NCI-H128 (cell line): ENCODE data around the gene SLC44A3.

Experiments
- DNase-seq: peaks from one replicate; lab custom pipeline; 2025; ENCODE audit not compliant: unreplicated experiment; lab: John Stamatoyannopoulos, UW

SLC44A3 gene

GRCh38 chr1:94801919-94802546 lies 18.1 kb upstream of the SLC44A3 start:
- DNase-seq = no peak

- DNase-seq = no peak
Observed at GRCh38 chr1:94803106-94803505, 17.1 kb upstream of the SLC44A3 start.

GRCh38 chr1:94803517-94804441 lies 16.4 kb upstream of the SLC44A3 start:
- DNase-seq = no peak

GRCh38 chr1:94804442-94804837 lies 15.7 kb upstream of the SLC44A3 start:
- no peak for DNase-seq

GRCh38 chr1:94805912-94806311 lies 14.2 kb upstream of the SLC44A3 start:
- no peak for DNase-seq

GRCh38 chr1:94806441-94806871 lies 13.7 kb upstream of the SLC44A3 start:
- DNase-seq = no peak

- DNase-seq = no peak
Observed at GRCh38 chr1:94807742-94808491, 12.2 kb upstream of the SLC44A3 start.

- no peak for DNase-seq
Observed at GRCh38 chr1:94808669-94809068, 11.5 kb upstream of the SLC44A3 start.

GRCh38 chr1:94812985-94813384 lies 7.2 kb upstream of the SLC44A3 start:
- no peak for DNase-seq

- no peak for DNase-seq
Observed at GRCh38 chr1:94816030-94816429, 4.1 kb upstream of the SLC44A3 start.

- no peak for DNase-seq
Observed at GRCh38 chr1:94817712-94818111, 2.4 kb upstream of the SLC44A3 start.

GRCh38 chr1:94819238-94819944 lies 766 bp upstream of the SLC44A3 start:
- no peak for DNase-seq

- DNase-seq = no peak
Observed at GRCh38 chr1:94820936-94821335, 779 bp downstream of the SLC44A3 start.

- no peak for DNase-seq
Observed at GRCh38 chr1:94821636-94822305, 1.6 kb downstream of the SLC44A3 start.

GRCh38 chr1:94823116-94823515 lies 3.0 kb downstream of the SLC44A3 start:
- no peak for DNase-seq

- no peak for DNase-seq
Observed at GRCh38 chr1:94825936-94826335, 5.8 kb downstream of the SLC44A3 start.

- DNase-seq = no peak
Observed at GRCh38 chr1:94827434-94827833, 7.3 kb downstream of the SLC44A3 start.

- DNase-seq = no peak
Observed at GRCh38 chr1:94828251-94828650, 8.1 kb downstream of the SLC44A3 start.

- DNase-seq = no peak
Observed at GRCh38 chr1:94831641-94832040, 11.5 kb downstream of the SLC44A3 start.

GRCh38 chr1:94832446-94832845 lies 12.3 kb downstream of the SLC44A3 start:
- no peak for DNase-seq
